PFSK-1 (cell line): Measurements from ENCODE around the gene TEX47.

Source experiments
- POLR2AphosphoS5 ChIP-seq: IDR thresholded peaks from 2 replicates; pipeline ENCODE4 v1.6.1; 2012; ENCODE audit warnings: low read depth, mild to moderate bottlenecking, control low read depth, low read length, moderate library complexity
- SIN3A ChIP-seq: IDR thresholded peaks from 2 replicates; pipeline ENCODE4 v1.6.1; 2012; ENCODE audit warnings: mild to moderate bottlenecking, low read length, moderate library complexity, borderline replicate concordance; ENCODE audit not compliant: insufficient read depth
- TAF1 ChIP-seq: IDR thresholded peaks from 2 replicates; pipeline ENCODE4 v1.6.1; 2012; ENCODE audit warnings: low read length, control low read depth, borderline replicate concordance; ENCODE audit not compliant: insufficient read depth

DNA sequence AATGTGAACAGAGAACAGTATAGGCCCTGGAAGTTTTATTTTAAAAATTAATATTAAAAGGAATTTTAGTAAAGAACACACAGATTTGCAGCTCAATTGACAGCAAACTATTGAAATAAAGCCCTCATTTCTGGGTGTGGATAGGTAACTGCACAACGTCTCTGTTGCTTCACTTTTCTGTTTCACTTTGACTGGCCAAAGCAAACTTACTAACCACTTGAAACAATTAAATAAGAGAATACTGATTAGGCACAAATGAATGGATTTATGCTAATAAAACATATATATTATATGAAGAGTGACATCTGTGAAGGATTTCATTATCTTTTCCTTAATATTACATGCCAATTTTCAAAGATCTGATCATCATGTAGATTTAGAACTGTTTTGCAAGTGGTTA, 24.1 kb downstream of the TEX47 start:
- no peak for TF ChIP-seq POLR2AphosphoS5
- no peak for TF ChIP-seq TAF1
- no peak for TF ChIP-seq SIN3A
